ENCODE data around the gene SYVN1.

The SYVN1 gene

GRCh38 chr11:65141896-65142494 is 7.7 kb upstream of the SYVN1 start:
- Mint-ChIP-seq H3K4me3 (no peak overlapping the region), H3K27ac (no peak overlapping the region), H3K4me1 (ENCODE audit: low read depth in 2 of 2) (no peaks in the 10 kb centered on the region), H3K9me3 (no peaks in the 10 kb centered on the region), H3K27me3 (peaks cover 0 to 19% of the 10 kb centered on the region in 2 donors), H3K36me3 (ENCODE audit: insufficient read depth) (no peaks in the 10 kb centered on the region)
- DNase-seq (no peak), ATAC-seq (replicated peaks) (no peak)

GRCh38 chr11:65136515-65137096 is 2.3 kb upstream of the SYVN1 start:
- no peaks in the 10 kb centered on the region for H3K9me3 Mint-ChIP-seq
- DNase-seq, result no peak
- H3K36me3 Mint-ChIP-seq (ENCODE audit: insufficient read depth), result peaks cover 40% of the 10 kb centered on the region
- peak overlapping the region in 1 of 2 donors; percentile 99 for H3K4me3 Mint-ChIP-seq
- H3K27me3 Mint-ChIP-seq, result peaks cover 0 to 2% of the 10 kb centered on the region in 2 donors
- no peak for ATAC-seq (replicated peaks)
- H3K4me1 Mint-ChIP-seq (ENCODE audit: low read depth in 2 of 2), result peaks cover 32% of the 10 kb centered on the region in 2 donors
- H3K27ac Mint-ChIP-seq, result peak overlapping the region; percentile 100

- Mint-ChIP-seq H3K4me3 (peak overlapping the region; percentile 98 to 99), H3K36me3 (ENCODE audit: insufficient read depth) (peaks cover 49% of the 10 kb centered on the region), H3K27ac (peak overlapping the region; percentile 100), H3K9me3 (no peaks in the 10 kb centered on the region), H3K27me3 (no peaks in the 10 kb centered on the region), H3K4me1 (ENCODE audit: low read depth in 2 of 2) (peaks cover 32 to 37% of the 10 kb centered on the region in 2 donors)
- no peak for DNase-seq
- ATAC-seq (replicated peaks), result no peak
Measured at GRCh38 chr11:65135633-65136145, 1.4 kb upstream of the SYVN1 start.

GRCh38 chr11:65134952-65135632 is 773 bp upstream of the SYVN1 start:
- ATAC-seq (replicated peaks) (peak; percentile 86), DNase-seq (peak; percentile 75 to 81 (median 79))
- peak overlapping the region; percentile 100 for H3K27ac Mint-ChIP-seq
- no peaks in the 10 kb centered on the region for H3K9me3 Mint-ChIP-seq
- H3K4me3 Mint-ChIP-seq, result peak overlapping the region; percentile 98 to 99
- H3K27me3 Mint-ChIP-seq, result no peaks in the 10 kb centered on the region
- peaks cover 32 to 37% of the 10 kb centered on the region in 2 donors for H3K4me1 Mint-ChIP-seq (ENCODE audit: low read depth in 2 of 2)
- peaks cover 55% of the 10 kb centered on the region for H3K36me3 Mint-ChIP-seq (ENCODE audit: insufficient read depth)

- ATAC-seq (replicated peaks) (no peak), DNase-seq (no peak)
- Mint-ChIP-seq H3K4me3 (peak overlapping the region; percentile 98 to 99), H3K9me3 (no peaks in the 10 kb centered on the region), H3K27ac (peak overlapping the region; percentile 100), H3K4me1 (ENCODE audit: low read depth in 2 of 2) (peaks cover 32 to 38% of the 10 kb centered on the region in 2 donors), H3K27me3 (no peaks in the 10 kb centered on the region), H3K36me3 (ENCODE audit: insufficient read depth) (peaks cover 68% of the 10 kb centered on the region)
Measured at GRCh38 chr11:65133724-65134123, 595 bp downstream of the SYVN1 start.

GRCh38 chr11:65132988-65133700 is 1.2 kb downstream of the SYVN1 start:
- Mint-ChIP-seq H3K36me3 (ENCODE audit: insufficient read depth) (peaks cover 72% of the 10 kb centered on the region), H3K9me3 (no peaks in the 10 kb centered on the region), H3K27me3 (no peaks in the 10 kb centered on the region), H3K4me3 (peak overlapping the region; percentile 98 to 99), H3K4me1 (ENCODE audit: low read depth in 2 of 2) (peaks cover 32 to 38% of the 10 kb centered on the region in 2 donors), H3K27ac (peak overlapping the region; percentile 100)
- DNase-seq (peak in 1 of 3 experiments; percentile 26), ATAC-seq (replicated peaks) (no peak)

- ATAC-seq (replicated peaks) (no peak), DNase-seq (no peak)
- H3K4me3 Mint-ChIP-seq, result peak overlapping the region; percentile 98 to 99
- H3K9me3 Mint-ChIP-seq, result no peaks in the 10 kb centered on the region
- no peaks in the 10 kb centered on the region for H3K27me3 Mint-ChIP-seq
- H3K4me1 Mint-ChIP-seq (ENCODE audit: low read depth in 2 of 2), result peaks cover 32 to 38% of the 10 kb centered on the region in 2 donors
- peaks cover 80% of the 10 kb centered on the region for H3K36me3 Mint-ChIP-seq (ENCODE audit: insufficient read depth)
- peak overlapping the region in 1 of 2 donors; percentile 100 for H3K27ac Mint-ChIP-seq
Measured at GRCh38 chr11:65132238-65132987, 1.9 kb downstream of the SYVN1 start.

GRCh38 chr11:65131895-65132237 is 2.5 kb downstream of the SYVN1 start:
- H3K4me1 Mint-ChIP-seq (ENCODE audit: low read depth in 2 of 2), result peaks cover 32 to 38% of the 10 kb centered on the region in 2 donors
- H3K27me3 Mint-ChIP-seq, result no peaks in the 10 kb centered on the region
- no peak for DNase-seq
- ATAC-seq (replicated peaks), result no peak
- no peaks in the 10 kb centered on the region for H3K9me3 Mint-ChIP-seq
- peaks cover 85% of the 10 kb centered on the region for H3K36me3 Mint-ChIP-seq (ENCODE audit: insufficient read depth)
- peak overlapping the region in 1 of 2 donors; percentile 55 for H3K27ac Mint-ChIP-seq
- H3K4me3 Mint-ChIP-seq, result peak overlapping the region in 1 of 2 donors; percentile 98

GRCh38 chr11:65131417-65131776 is 2.9 kb downstream of the SYVN1 start:
- Mint-ChIP-seq H3K36me3 (ENCODE audit: insufficient read depth) (peaks cover 88% of the 10 kb centered on the region), H3K27ac (peak overlapping the region in 1 of 2 donors; percentile 62), H3K4me3 (peak overlapping the region in 1 of 2 donors; percentile 50)

GRCh38 chr11:65130631-65131416 is 3.5 kb downstream of the SYVN1 start:
- DNase-seq, result no peak
- ATAC-seq (replicated peaks), result no peak
- no peaks in the 10 kb centered on the region for H3K9me3 Mint-ChIP-seq
- H3K36me3 Mint-ChIP-seq (ENCODE audit: insufficient read depth), result peaks cover 88% of the 10 kb centered on the region
- peak overlapping the region in 1 of 2 donors; percentile 50 for H3K4me3 Mint-ChIP-seq
- H3K4me1 Mint-ChIP-seq (ENCODE audit: low read depth in 2 of 2), result peaks cover 24 to 33% of the 10 kb centered on the region in 2 donors
- H3K27me3 Mint-ChIP-seq, result no peaks in the 10 kb centered on the region
- H3K27ac Mint-ChIP-seq, result peak overlapping the region in 1 of 2 donors; percentile 62

More at GRCh38 chr11:65131417-65131776, 2.9 kb downstream of the SYVN1 start:
- H3K27me3 Mint-ChIP-seq, result no peaks in the 10 kb centered on the region
- no peaks in the 10 kb centered on the region for H3K9me3 Mint-ChIP-seq
- peaks cover 30 to 38% of the 10 kb centered on the region in 2 donors for H3K4me1 Mint-ChIP-seq (ENCODE audit: low read depth in 2 of 2)
- no peak for ATAC-seq (replicated peaks)
- no peak for DNase-seq

- ATAC-seq (replicated peaks), result no peak
- DNase-seq, result no peak
- H3K27ac Mint-ChIP-seq, result no peak overlapping the region
- no peaks in the 10 kb centered on the region for H3K9me3 Mint-ChIP-seq
- no peaks in the 10 kb centered on the region for H3K27me3 Mint-ChIP-seq
- H3K4me3 Mint-ChIP-seq, result no peak overlapping the region
- H3K4me1 Mint-ChIP-seq (ENCODE audit: low read depth in 2 of 2), result peaks cover 23 to 28% of the 10 kb centered on the region in 2 donors
- H3K36me3 Mint-ChIP-seq (ENCODE audit: insufficient read depth), result peaks cover 83% of the 10 kb centered on the region
Measured at GRCh38 chr11:65129649-65130441, 4.5 kb downstream of the SYVN1 start.
